CD14-positive monocyte (primary cell): ENCODE data around the gene SEC24C. TPM values are rescaled to one million over a fixed set of nuclear protein-coding genes. Genes with fewer than 3 reads are reported as not detected.

ENCODE experiments used
- DNase-seq, 3 donors: peaks; one replicate each; pipeline ENCODE4 v3.0.0-alpha.2; 2011 to 2022
- H2AFZ ChIP-seq: 2 replicates; pipeline ENCODE4 v1.6.0; 2012; ENCODE audit warnings: mild to moderate bottlenecking, low read depth, low read length, inconsistent platforms; ENCODE audit not compliant: insufficient read depth, poor library complexity, severe bottlenecking
- H3K27ac ChIP-seq, 2 donors: 1 replicate in 1 of 2; 2 replicates in 1 of 2; pipeline ENCODE4 v1.5.1; 2012 to 2013; ENCODE audit warnings: low read length in 2 of 2, control low read depth in 1 of 2, inconsistent platforms in 1 of 2, low read depth in 1 of 2, mild to moderate bottlenecking in 1 of 2
- H3K27me3 ChIP-seq, 2 donors: one replicate each; pipeline versions ENCODE4 v1.6.0 to v1.6.1; 2011 to 2013; ENCODE audit warnings: low read length in 2 of 2; ENCODE audit not compliant: control insufficient read depth in 2 of 2, insufficient read depth in 2 of 2
- H3K36me3 ChIP-seq, 2 donors: replicated peaks in 1 of 2; 1 replicate in 1 of 2; 2 replicates in 1 of 2; pipeline versions ENCODE4 v1.5.1 to v1.6.1; 2012 to 2013; ENCODE audit warnings: low read length in 2 of 2, control low read depth in 1 of 2, inconsistent platforms in 1 of 2, mild to moderate bottlenecking in 1 of 2; ENCODE audit not compliant: insufficient read depth in 2 of 2, control insufficient read depth in 1 of 2
- H3K4me1 ChIP-seq, 2 donors: 1 replicate in 1 of 2; 2 replicates in 1 of 2; pipeline versions ENCODE4 v1.5.1 to v1.6.1; 2012 to 2013; ENCODE audit warnings: low read length in 2 of 2, control low read depth in 1 of 2, inconsistent platforms in 1 of 2, mild to moderate bottlenecking in 1 of 2, moderate library complexity in 1 of 2; ENCODE audit not compliant: insufficient read depth in 2 of 2, control insufficient read depth in 1 of 2
- H3K4me2 ChIP-seq: replicated peaks from 2 replicates; pipeline ENCODE3; 2012; ENCODE audit warnings: low read length, moderate library complexity, mild to moderate bottlenecking; ENCODE audit not compliant: poor library complexity, severe bottlenecking; ENCODE audit errors: extremely low read depth
- H3K4me3 ChIP-seq, 3 experiments: fragments of 200-600 bp in 1 of 3; sonication (generic) in 1 of 3; replicated peaks in 1 of 3; 1 replicate in 2 of 3; 2 replicates in 1 of 3; pipeline ENCODE4 v1.5.1; 2011 to 2013; ENCODE audit warnings: low read length in 3 of 3, mild to moderate bottlenecking in 3 of 3, control low read depth in 2 of 3, low read depth in 2 of 3, inconsistent platforms in 1 of 3, moderate library complexity in 1 of 3
- H3K79me2 ChIP-seq: 2 replicates; pipeline ENCODE4 v1.6.0; 2012; ENCODE audit warnings: mild to moderate bottlenecking, control low read depth, inconsistent platforms, low read length, moderate library complexity; ENCODE audit not compliant: insufficient read depth
- H3K9ac ChIP-seq: 2 replicates; pipeline ENCODE4 v1.6.0; 2017; ENCODE audit warnings: low read length, mild to moderate bottlenecking; ENCODE audit not compliant: insufficient read depth, poor library complexity, severe bottlenecking
- H3K9me3 ChIP-seq, 2 donors: replicated peaks in 1 of 2; 1 replicate in 1 of 2; 2 replicates in 1 of 2; pipeline versions ENCODE4 v1.5.1 to v1.6.1; 2012 to 2013; ENCODE audit warnings: low read length in 2 of 2, control low read depth in 1 of 2; ENCODE audit not compliant: control insufficient read depth in 1 of 2, insufficient read depth in 1 of 2
- H4K20me1 ChIP-seq: 2 replicates; pipeline ENCODE4 v1.6.0; 2012; ENCODE audit warnings: mild to moderate bottlenecking, low read length, control low read depth, moderate library complexity; ENCODE audit not compliant: insufficient read depth
- H3K27ac Mint-ChIP-seq, 7 donors: one replicate each; pipeline ENCODE4 v1.8.0; 2020; ENCODE audit warnings: mild to moderate bottlenecking in 7 of 7, mixed read lengths in 7 of 7, moderate library complexity in 6 of 7, inconsistent platforms in 2 of 7
- H3K27me3 Mint-ChIP-seq, 3 donors: one replicate each; pipeline ENCODE4 v1.8.0; 2021 to 2022; ENCODE audit warnings: low read depth in 3 of 3, mild to moderate bottlenecking in 3 of 3, mixed read lengths in 3 of 3, moderate library complexity in 3 of 3, inconsistent platforms in 1 of 3
- H3K36me3 Mint-ChIP-seq, 2 donors: one replicate each; pipeline ENCODE4 v1.8.0; 2020; ENCODE audit warnings: mixed read lengths in 2 of 2, inconsistent platforms in 1 of 2, mild to moderate bottlenecking in 1 of 2
- H3K4me1 Mint-ChIP-seq: one replicate; pipeline ENCODE4 v1.8.0; 2020; ENCODE audit warnings: mild to moderate bottlenecking, mixed read lengths
- H3K4me3 Mint-ChIP-seq, 2 donors: one replicate each; pipeline ENCODE4 v1.8.0; 2020; ENCODE audit warnings: mild to moderate bottlenecking in 2 of 2, mixed read lengths in 2 of 2, moderate library complexity in 1 of 2
- H3K9me3 Mint-ChIP-seq, 7 donors: one replicate each; pipeline ENCODE4 v1.8.0; 2020 to 2022; ENCODE audit warnings: mixed read lengths in 7 of 7, mild to moderate bottlenecking in 6 of 7, moderate library complexity in 6 of 7, inconsistent platforms in 2 of 7
- WGBS: methylation state at CpG from one replicate; pipeline ENCODE4 v1.1.5; 2013; ENCODE audit warnings: missing lambda C conversion rate; ENCODE audit not compliant: insufficient coverage; 5-methylcytosine and 5-hydroxymethylcytosine counted together
- intact Hi-C, 2 donors: fragments of 100-400 bp; cut with micrococcal nuclease; formaldehyde crosslinking; loops; one replicate each; pipeline versions ENCODE4 v1.15.0 to v1.15.1; 2023
- polyA plus RNA-seq, 3 donors: library from polyadenylated mRNA; depleted of rRNA in 1 of 3; unstranded in 2 of 3; stranded (reverse) in 1 of 3; fragments of 300-500 nt in 2 of 3; fragments of >200 nt in 1 of 3; fragmentation: Illumina TruSeq in 2 of 3; gene quantifications; 1 replicate in 2 of 3; 2 replicates in 1 of 3; pipeline ENCODE4 v1.2.3, GENCODE V29; 2012 to 2021
- TF ChIP-seq, protein P1 (sequence below): fragments of 200-600 bp; IDR thresholded peaks from one replicate; pipeline ENCODE4 v1.8.0; 2022; ENCODE audit warnings: antibody characterized with exemption, mild to moderate bottlenecking

Gene SEC24C
- polyA plus RNA-seq, 3 donors = 25.7 to 65.8 (median 44.8) TPM

DNA sequence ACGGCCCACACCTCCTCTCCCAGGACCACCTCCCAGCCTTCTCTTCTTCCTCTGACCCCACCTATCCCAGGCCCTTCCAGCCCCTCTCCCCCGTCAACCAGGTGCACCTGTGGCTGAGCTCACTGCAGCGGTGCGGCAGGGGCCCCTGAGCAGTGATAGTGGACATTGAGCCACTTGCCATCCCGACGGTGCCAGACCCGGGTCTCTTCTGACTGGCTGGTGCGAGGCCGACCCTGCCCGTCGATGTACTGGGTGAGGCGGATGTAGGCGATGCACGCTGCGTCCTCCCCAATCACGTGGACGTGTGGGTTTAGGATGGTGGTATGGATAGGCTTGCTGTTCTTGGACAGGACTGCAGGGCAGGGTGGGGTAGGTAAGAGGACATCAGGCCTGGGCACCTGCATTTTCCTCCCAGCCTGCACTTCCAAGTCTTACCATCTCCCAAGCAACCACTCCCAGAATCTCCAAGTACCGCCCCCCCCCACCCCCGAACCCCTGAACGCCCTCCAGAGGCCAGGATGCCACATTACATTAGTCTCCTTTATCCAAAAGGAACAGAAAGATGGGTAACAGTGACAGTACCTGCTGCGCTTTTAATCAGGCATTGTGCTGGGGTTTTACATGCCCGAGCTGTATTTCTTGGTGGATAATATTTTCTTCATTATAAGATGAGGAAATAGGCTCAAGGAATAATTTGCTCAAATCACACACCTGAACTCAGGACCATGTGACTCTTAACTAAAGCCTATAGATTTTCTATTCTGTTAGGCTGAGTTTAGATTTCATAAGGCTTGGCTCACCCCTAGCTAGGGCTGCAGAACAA, 70.9 kb downstream of the SEC24C start:
- H3K9ac ChIP-seq = no peak overlapping the region
- peaks cover 0 to 4% (median 0%) of the 10 kb centered on the region in 3 donors for H3K27me3 Mint-ChIP-seq
- no peak for DNase-seq
- H4K20me1 ChIP-seq = no peaks in the 10 kb centered on the region
- no peak overlapping the region for H3K4me3 Mint-ChIP-seq
- no peak overlapping the region for H3K4me3 ChIP-seq
- H3K9me3 Mint-ChIP-seq = no peaks in the 10 kb centered on the region
- WGBS = 97% methylated on average over 12 of the region's 22 CpGs
- no peak overlapping the region for H3K27ac ChIP-seq
- H3K36me3 ChIP-seq = peaks cover 23 to 34% of the 10 kb centered on the region in 2 donors
- H3K4me1 Mint-ChIP-seq = peaks cover 56% of the 10 kb centered on the region
- H3K4me2 ChIP-seq = no peak overlapping the region
- peaks cover 14% of the 10 kb centered on the region for H3K79me2 ChIP-seq
- no peaks in the 10 kb centered on the region for H3K9me3 ChIP-seq
- intact Hi-C loops = loop anchor here in 1 of 2 donors (5.0 kb wide), 1 partner anchor 62 kb away; no protein-coding TSS in a partner anchor
- peaks cover 33 to 49% of the 10 kb centered on the region in 2 donors for H3K36me3 Mint-ChIP-seq
- TF ChIP-seq, protein P1, sequence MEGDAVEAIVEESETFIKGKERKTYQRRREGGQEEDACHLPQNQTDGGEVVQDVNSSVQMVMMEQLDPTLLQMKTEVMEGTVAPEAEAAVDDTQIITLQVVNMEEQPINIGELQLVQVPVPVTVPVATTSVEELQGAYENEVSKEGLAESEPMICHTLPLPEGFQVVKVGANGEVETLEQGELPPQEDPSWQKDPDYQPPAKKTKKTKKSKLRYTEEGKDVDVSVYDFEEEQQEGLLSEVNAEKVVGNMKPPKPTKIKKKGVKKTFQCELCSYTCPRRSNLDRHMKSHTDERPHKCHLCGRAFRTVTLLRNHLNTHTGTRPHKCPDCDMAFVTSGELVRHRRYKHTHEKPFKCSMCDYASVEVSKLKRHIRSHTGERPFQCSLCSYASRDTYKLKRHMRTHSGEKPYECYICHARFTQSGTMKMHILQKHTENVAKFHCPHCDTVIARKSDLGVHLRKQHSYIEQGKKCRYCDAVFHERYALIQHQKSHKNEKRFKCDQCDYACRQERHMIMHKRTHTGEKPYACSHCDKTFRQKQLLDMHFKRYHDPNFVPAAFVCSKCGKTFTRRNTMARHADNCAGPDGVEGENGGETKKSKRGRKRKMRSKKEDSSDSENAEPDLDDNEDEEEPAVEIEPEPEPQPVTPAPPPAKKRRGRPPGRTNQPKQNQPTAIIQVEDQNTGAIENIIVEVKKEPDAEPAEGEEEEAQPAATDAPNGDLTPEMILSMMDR = peak; percentile 48
- peaks cover 56 to 59% of the 10 kb centered on the region in 2 donors for H3K4me1 ChIP-seq
- peak overlapping the region in 1 of 7 donors; percentile 92 for H3K27ac Mint-ChIP-seq
- no peaks in the 10 kb centered on the region for H3K27me3 ChIP-seq
- no peak overlapping the region for H2AFZ ChIP-seq

DNA sequence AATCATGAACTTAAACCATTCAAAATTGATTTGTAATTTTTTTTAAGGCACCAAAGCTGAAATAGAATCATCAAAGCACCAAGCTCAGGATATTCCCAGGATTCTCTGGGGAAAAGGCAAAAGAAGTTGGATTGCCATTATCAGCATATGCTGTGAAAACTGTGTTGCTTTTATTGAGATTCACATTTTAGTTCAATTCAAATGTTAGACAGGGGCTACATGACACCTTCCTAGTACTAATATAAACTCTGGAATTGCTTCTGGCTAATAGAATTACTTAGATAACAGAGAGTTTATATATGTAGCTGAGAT, 71.5 kb downstream of the SEC24C start:
- Histone ChIP-seq H3K9me3 (no peaks in the 10 kb centered on the region), H3K79me2 (peaks cover 9% of the 10 kb centered on the region), H3K36me3 (peaks cover 23 to 34% of the 10 kb centered on the region in 2 donors), H3K4me1 (peaks cover 51 to 55% of the 10 kb centered on the region in 2 donors), H2AFZ (no peak overlapping the region), H3K27ac (peak overlapping the region in 1 of 2 donors; percentile 66), H3K9ac (no peak overlapping the region), H4K20me1 (no peaks in the 10 kb centered on the region), H3K27me3 (no peaks in the 10 kb centered on the region), H3K4me3 (peak overlapping the region in 1 of 3 experiments; percentile 46), H3K4me2 (peak overlapping the region; percentile 66)
- intact Hi-C loops = no loop called here
- Mint-ChIP-seq H3K9me3 (no peaks in the 10 kb centered on the region), H3K4me1 (peaks cover 52% of the 10 kb centered on the region), H3K4me3 (peak overlapping the region; percentile 9 to 75), H3K36me3 (peaks cover 33 to 49% of the 10 kb centered on the region in 2 donors), H3K27me3 (peaks cover 0 to 4% (median 0%) of the 10 kb centered on the region in 3 donors), H3K27ac (peak overlapping the region in 6 of 7 donors; percentile 75 to 92 (median 82))
- no peak for DNase-seq
- TF ChIP-seq, protein P1 = no peak
